Ramos (cell line): ENCODE data around the gene CBX8.

Experiments used
- in situ Hi-C: fragments of 300-500 bp; cut with MboI; formaldehyde crosslinking; loops from one replicate; pipeline ENCODE4 v1.14.3; 2022; ENCODE audit warnings: low sequenced_read_pairs; ENCODE audit not compliant: unreplicated experiment

Gene CBX8

GRCh38 chr17:79796763-79797491, at the start of gene CBX8:
Gene CBX8, minus strand, starts transcription at chr17:79797077. Its CDS starts 79 bp downstream, at chr17:79796998.
- in situ Hi-C loops = no loop called here

GRCh38 chr17:79845601-79845949, 48.7 kb upstream of the CBX8 start:
- in situ Hi-C loops = no loop called here

- in situ Hi-C loops = no loop called here
These were observed 48.2 kb upstream of the CBX8 start for GRCh38 chr17:79844869-79845600.

- in situ Hi-C loops = no loop called here
These were observed 47.2 kb upstream of the CBX8 start for GRCh38 chr17:79843816-79844800.

- in situ Hi-C loops = no loop called here
These were observed 46.6 kb upstream of the CBX8 start for GRCh38 chr17:79843474-79843815.

GRCh38 chr17:79842656-79843473, 46.0 kb upstream of the CBX8 start:
- in situ Hi-C loops = no loop called here

- in situ Hi-C loops = no loop called here
These were observed 45.3 kb upstream of the CBX8 start for GRCh38 chr17:79842136-79842655.

GRCh38 chr17:79841369-79842135, 44.7 kb upstream of the CBX8 start:
- in situ Hi-C loops = no loop called here

GRCh38 chr17:79840989-79841286, 44.1 kb upstream of the CBX8 start:
- in situ Hi-C loops = no loop called here

GRCh38 chr17:79840269-79840988, 43.6 kb upstream of the CBX8 start:
- in situ Hi-C loops = no loop called here

- in situ Hi-C loops = no loop called here
These were observed 42.7 kb upstream of the CBX8 start, which contains the start of gene CBX4 for GRCh38 chr17:79839356-79840268. Gene CBX4, minus strand, starts transcription at chr17:79839440. Its CDS starts 189 bp downstream, at chr17:79839251.

GRCh38 chr17:79838522-79839274, 41.8 kb upstream of the CBX8 start:
- in situ Hi-C loops = no loop called here

GRCh38 chr17:79837888-79838521, 41.1 kb upstream of the CBX8 start:
- in situ Hi-C loops = no loop called here

- in situ Hi-C loops = no loop called here
These were observed 40.4 kb upstream of the CBX8 start for GRCh38 chr17:79836972-79837887.

- in situ Hi-C loops = no loop called here
These were observed 39.7 kb upstream of the CBX8 start for GRCh38 chr17:79836510-79836971.
